Articular chondrocyte of knee joint (primary cell): ENCODE results near the gene ANKK1. TPM values are rescaled to one million over a fixed set of nuclear protein-coding genes. Genes with fewer than 3 reads are reported as not detected.

Experiments
- small RNA-seq: library from RNA; depleted of rRNA; stranded (forward); fragments of <200 nt; gene quantifications from one replicate; pipeline ENCODE3, GENCODE V24; 2012
- total RNA-seq: library from RNA; depleted of rRNA; stranded (reverse); fragments of >200 nt; gene quantifications from 2 replicates; pipeline ENCODE4 v1.2.3, GENCODE V29; 2012

Gene ANKK1
- total RNA-seq: 0.11 TPM in 1 of 2 replicates, not detected in the other

GRCh38 chr11:113387605-113388211 lies at the start of gene ANKK1:
ANKK1 (plus strand) TSS chr11:113387779; CDS start chr11:113387885, 106 bp downstream.

Small RNAs within 50 kb of the gene (small RNA-seq; reads per million reads assigned to genes)
- not detected for gene MIR4301

Other genes starting within 250 kb of the ANKK1 start
- 15.1 and 27.7 TPM in 2 replicates for gene TTC12, start 73.2 kb upstream of the ANKK1 start, total RNA-seq
- 0.11 TPM in 1 of 2 replicates, not detected in the other for gene DRD2, start 87.6 kb downstream of the ANKK1 start, total RNA-seq